AG10803 (cell line): ENCODE results near the gene HOXD9.
A peak's percentile ranks its signal among the peaks of the same experiment; 100 is the strongest.

ENCODE experiments used
- DNase-seq: peaks from one replicate; pipeline ENCODE4 v3.0.0; 2010; ENCODE audit warnings: low read depth
- H3K4me3 ChIP-seq: 2 replicates; pipeline ENCODE4 v1.5.1; 2011; ENCODE audit warnings: mild to moderate bottlenecking, low read length, control low read depth
- CTCF ChIP-seq: conservative IDR thresholded peaks from 2 replicates; pipeline ENCODE4 v1.5.1; 2011; ENCODE audit warnings: mild to moderate bottlenecking, low read length, control low read depth, inconsistent platforms

HOXD9 gene

GRCh38 chr2:176126929-176127773 lies 4.6 kb downstream of the HOXD9 start:
- H3K4me3 ChIP-seq: peak overlapping the region; percentile 59
- peak; percentile 78 for DNase-seq
- TF ChIP-seq CTCF: peak; percentile 75

- no peak for TF ChIP-seq CTCF
- DNase-seq: no peak
- H3K4me3 ChIP-seq: peak overlapping the region; percentile 59
These were observed 5.2 kb downstream of the HOXD9 start for GRCh38 chr2:176127774-176128072.

GRCh38 chr2:176128172-176128981 lies 5.9 kb downstream of the HOXD9 start:
- peak; percentile 49 for DNase-seq
- H3K4me3 ChIP-seq: peak overlapping the region; percentile 59
- TF ChIP-seq CTCF: no peak

GRCh38 chr2:176128982-176129796 lies 6.7 kb downstream of the HOXD9 start, which contains the start of gene HOXD8:
Gene HOXD8, plus strand, starts transcription at chr2:176129705. Its CDS starts 662 bp downstream, at chr2:176130367.
- DNase-seq: peak; percentile 96

GRCh38 chr2:176129813-176130146 lies 7.3 kb downstream of the HOXD9 start:
- no peak for DNase-seq
- TF ChIP-seq CTCF: no peak
- H3K4me3 ChIP-seq: peak overlapping the region; percentile 59

More at GRCh38 chr2:176128982-176129796, 6.7 kb downstream of the HOXD9 start, which contains the start of gene HOXD8:
- TF ChIP-seq CTCF: no peak
- peak within 1 kb of the TSS; percentile 59 for H3K4me3 ChIP-seq

GRCh38 chr2:176130147-176130956 lies 7.8 kb downstream of the HOXD9 start:
- DNase-seq: peak; percentile 91
- peak overlapping the region; percentile 59 for H3K4me3 ChIP-seq
- no peak for TF ChIP-seq CTCF
